SJCRH30 (cell line): ENCODE results near the gene TTC31. TPM values are rescaled to one million over a fixed set of nuclear protein-coding genes. Genes with fewer than 3 reads are reported as not detected.
"Not testable (repeated sequence)": the region's sequence is repeated elsewhere in the genome, so short reads cannot be mapped to it uniquely, and the experiment has no call there.

Source experiments
- DNase-seq, 2 experiments: peaks; one replicate each; pipeline ENCODE4 v3.0.0-alpha.2; 2015 to 2020
- H3K27ac ChIP-seq: fragments of 250-450 bp; sonication (Bioruptor Pico); 2 replicates; pipeline ENCODE4 v1.5.1; 2020; ENCODE audit warnings: mild to moderate bottlenecking, moderate library complexity
- H3K27me3 ChIP-seq: fragments of 250-450 bp; sonication (Bioruptor Pico); 2 replicates; pipeline ENCODE4 v1.5.1; 2020; ENCODE audit warnings: mild to moderate bottlenecking, moderate library complexity
- H3K36me3 ChIP-seq: fragments of 250-450 bp; sonication (Bioruptor Pico); 2 replicates; pipeline ENCODE4 v1.5.1; 2020; ENCODE audit warnings: mild to moderate bottlenecking, moderate library complexity
- H3K4me1 ChIP-seq: fragments of 250-450 bp; sonication (Bioruptor Pico); 2 replicates; pipeline ENCODE4 v1.5.1; 2020; ENCODE audit warnings: mild to moderate bottlenecking, moderate library complexity
- H3K4me3 ChIP-seq: fragments of 250-450 bp; sonication (Bioruptor Pico); 2 replicates; pipeline ENCODE4 v1.5.1; 2020; ENCODE audit warnings: mild to moderate bottlenecking, moderate library complexity
- H3K9me3 ChIP-seq: fragments of 250-450 bp; sonication (Bioruptor Pico); replicated peaks from 2 replicates; pipeline ENCODE4 v1.5.1; 2020; ENCODE audit warnings: mild to moderate bottlenecking, moderate library complexity
- total RNA-seq: library from RNA; depleted of rRNA; stranded (reverse); fragments of >200 nt; shearing (Covaris generic); gene quantifications from 2 replicates; pipeline ENCODE4 v1.2.3, GENCODE V29; 2014

The TTC31 gene
- total RNA-seq, 1 experiment from 2014 or later: 21.0 TPM

- Histone ChIP-seq H3K4me1 (0 out of 2 replicates have a peak, but pooled peaks cover 6% of the 10 kb centered on the region), H3K36me3 (peaks cover 4% of the 10 kb centered on the region; the same call in 1 of the 2 replicates), H3K9me3 (no peaks in the 10 kb centered on the region), H3K4me3 (no peak overlapping the region), H3K27ac (no peak overlapping the region), H3K27me3 (no peaks in the 10 kb centered on the region)
- DNase-seq: no peak
Observed at GRCh38 chr2:74462786-74463105, 20.1 kb upstream of the TTC31 start.

- DNase-seq: no peak
- peak overlapping the region; percentile 2; the same call in 1 of the 2 replicates for H3K27ac ChIP-seq
- no peaks in the 10 kb centered on the region for H3K27me3 ChIP-seq
- H3K9me3 ChIP-seq: no peaks in the 10 kb centered on the region
- H3K36me3 ChIP-seq: peaks cover 4% of the 10 kb centered on the region; the same call in 1 of the 2 replicates
- H3K4me3 ChIP-seq: peak overlapping the region; percentile 83
- 0 out of 2 replicates have a peak, but pooled peaks cover 6% of the 10 kb centered on the region for H3K4me1 ChIP-seq
Observed at GRCh38 chr2:74464406-74464805, 18.5 kb upstream of the TTC31 start.

- H3K27ac ChIP-seq, H3K4me3 ChIP-seq, H3K9me3 ChIP-seq, DNase-seq, H3K36me3 ChIP-seq, H3K27me3 ChIP-seq, H3K4me1 ChIP-seq: not testable (repeated sequence)
Observed at GRCh38 chr2:74470742-74471141, 12.1 kb upstream of the TTC31 start.

GRCh38 chr2:74471332-74472065, 11.4 kb upstream of the TTC31 start:
- Histone ChIP-seq H3K9me3 (no peaks in the 10 kb centered on the region), H3K27me3 (no peaks in the 10 kb centered on the region), H3K36me3 (peaks cover 7% of the 10 kb centered on the region; the same call in 1 of the 2 replicates), H3K4me3 (peak overlapping the region; percentile 78), H3K4me1 (peaks cover 3% of the 10 kb centered on the region; the same call in 1 of the 2 replicates), H3K27ac (peak overlapping the region; percentile 76)
- DNase-seq: no peak

GRCh38 chr2:74472086-74472944, 10.6 kb upstream of the TTC31 start, which contains the start of gene MRPL53:
Gene MRPL53 (minus strand): TSS chr2:74472680. CDS start chr2:74472660, 20 bp downstream.
- Histone ChIP-seq H3K36me3 (peaks cover 7% of the 10 kb centered on the region; the same call in 1 of the 2 replicates), H3K4me3 (peak within 1 kb of the TSS; percentile 78), H3K27me3 (no peaks in the 10 kb centered on the region), H3K9me3 (no peaks in the 10 kb centered on the region), H3K27ac (peak within 1 kb of the TSS; percentile 76), H3K4me1 (peaks cover 3% of the 10 kb centered on the region; the same call in 1 of the 2 replicates)
- DNase-seq: peak; percentile 96 to 98

GRCh38 chr2:74472945-74473258, 10.0 kb upstream of the TTC31 start:
- H3K4me1 ChIP-seq: peaks cover 3% of the 10 kb centered on the region; the same call in 1 of the 2 replicates
- DNase-seq: no peak
- H3K9me3 ChIP-seq: no peaks in the 10 kb centered on the region
- peak overlapping the region; percentile 76 for H3K27ac ChIP-seq
- no peaks in the 10 kb centered on the region for H3K27me3 ChIP-seq
- peaks cover 7% of the 10 kb centered on the region; the same call in 1 of the 2 replicates for H3K36me3 ChIP-seq
- peak overlapping the region; percentile 78 for H3K4me3 ChIP-seq

GRCh38 chr2:74474481-74474880, 8.4 kb upstream of the TTC31 start:
- Histone ChIP-seq H3K4me1 (peaks cover 3% of the 10 kb centered on the region; the same call in 1 of the 2 replicates), H3K36me3 (peaks cover 7% of the 10 kb centered on the region; the same call in 1 of the 2 replicates), H3K4me3 (no peak overlapping the region), H3K9me3 (no peaks in the 10 kb centered on the region), H3K27me3 (no peaks in the 10 kb centered on the region), H3K27ac (no peak overlapping the region)
- no peak for DNase-seq

- Histone ChIP-seq H3K36me3 (peaks cover 7% of the 10 kb centered on the region; the same call in 1 of the 2 replicates), H3K27ac (no peak overlapping the region), H3K27me3 (no peaks in the 10 kb centered on the region), H3K9me3 (no peaks in the 10 kb centered on the region), H3K4me1 (peaks cover 3% of the 10 kb centered on the region; the same call in 1 of the 2 replicates), H3K4me3 (no peak overlapping the region)
- DNase-seq: peak; percentile 37 to 51
Observed at GRCh38 chr2:74474899-74475298, 8.0 kb upstream of the TTC31 start.

GRCh38 chr2:74481431-74481830, 1.4 kb upstream of the TTC31 start:
- Histone ChIP-seq H3K9me3 (no peaks in the 10 kb centered on the region), H3K4me3 (peak overlapping the region; percentile 93), H3K4me1 (peaks cover 4% of the 10 kb centered on the region), H3K27me3 (no peaks in the 10 kb centered on the region), H3K36me3 (peaks cover 4% of the 10 kb centered on the region; the same call in 1 of the 2 replicates), H3K27ac (no peak overlapping the region)
- no peak for DNase-seq

GRCh38 chr2:74481961-74482800, 700 bp upstream of the TTC31 start:
- DNase-seq: peak; percentile 52 to 72
- H3K36me3 ChIP-seq: peaks cover 4% of the 10 kb centered on the region; the same call in 1 of the 2 replicates
- H3K4me1 ChIP-seq: peaks cover 4% of the 10 kb centered on the region
- no peaks in the 10 kb centered on the region for H3K9me3 ChIP-seq
- peak overlapping the region; percentile 87 for H3K27ac ChIP-seq
- no peaks in the 10 kb centered on the region for H3K27me3 ChIP-seq
- H3K4me3 ChIP-seq: peak overlapping the region; percentile 93

- H3K9me3 ChIP-seq, DNase-seq, H3K27me3 ChIP-seq, H3K36me3 ChIP-seq, H3K4me1 ChIP-seq: not testable (repeated sequence)
- peak overlapping the region; percentile 93 for H3K4me3 ChIP-seq
- peak overlapping the region; percentile 87; the same call in 1 of the 2 replicates for H3K27ac ChIP-seq
Observed at GRCh38 chr2:74483675-74484164, 839 bp downstream of the TTC31 start.

GRCh38 chr2:74486141-74486540, 3.3 kb downstream of the TTC31 start:
- Histone ChIP-seq H3K4me3 (no peak overlapping the region), H3K9me3 (no peaks in the 10 kb centered on the region), H3K36me3 (peaks cover 6% of the 10 kb centered on the region; the same call in 1 of the 2 replicates), H3K27ac (no peak overlapping the region), H3K4me1 (peaks cover 4% of the 10 kb centered on the region), H3K27me3 (no peaks in the 10 kb centered on the region)
- no peak for DNase-seq

GRCh38 chr2:74488643-74489481, 6.0 kb downstream of the TTC31 start:
- Histone ChIP-seq H3K4me3 (no peak overlapping the region), H3K9me3 (no peaks in the 10 kb centered on the region), H3K27ac (no peak overlapping the region), H3K4me1 (no peaks in the 10 kb centered on the region), H3K27me3 (no peaks in the 10 kb centered on the region), H3K36me3 (peaks cover 22% of the 10 kb centered on the region)
- no peak for DNase-seq
